HG03565 (cell line): Measurements from ENCODE around the gene SIGLEC15.
"Not testable (repeated sequence)": the region's sequence is repeated elsewhere in the genome, so short reads cannot be mapped to it uniquely, and the experiment has no call there.

Source experiments
- ATAC-seq: cut with Tn5 transposase; IDR thresholded peaks from one replicate; pipeline ENCODE4 v1.9.1; 2021; ENCODE audit warnings: mild to moderate bottlenecking, moderate library complexity; ENCODE audit not compliant: unreplicated experiment

Gene SIGLEC15

GRCh38 chr18:45818765-45819164 is 6.7 kb upstream of the SIGLEC15 start:
- ATAC-seq, result not testable (repeated sequence)

GRCh38 chr18:45820106-45820745 is 5.2 kb upstream of the SIGLEC15 start:
- ATAC-seq, result no peak

GRCh38 chr18:45821026-45821425 is 4.4 kb upstream of the SIGLEC15 start:
- ATAC-seq, result no peak

GRCh38 chr18:45821711-45822110 is 3.8 kb upstream of the SIGLEC15 start:
- ATAC-seq, result no peak

GRCh38 chr18:45826084-45826483 is 609 bp downstream of the SIGLEC15 start:
- ATAC-seq, result no peak

- not testable (repeated sequence) for ATAC-seq
These were observed 1.2 kb downstream of the SIGLEC15 start for GRCh38 chr18:45826716-45827115.

GRCh38 chr18:45828917-45829811 is 3.7 kb downstream of the SIGLEC15 start:
- no peak for ATAC-seq

- no peak for ATAC-seq
These were observed 4.4 kb downstream of the SIGLEC15 start for GRCh38 chr18:45829855-45830254.

- no peak for ATAC-seq
These were observed 5.4 kb downstream of the SIGLEC15 start for GRCh38 chr18:45830917-45831316.

- ATAC-seq, result no peak
These were observed 8.4 kb downstream of the SIGLEC15 start for GRCh38 chr18:45833846-45834245.

GRCh38 chr18:45834306-45834705 is 8.8 kb downstream of the SIGLEC15 start:
- ATAC-seq, result no peak

GRCh38 chr18:45835057-45835636 is 9.7 kb downstream of the SIGLEC15 start:
- no peak for ATAC-seq

GRCh38 chr18:45836242-45837205 is 11.0 kb downstream of the SIGLEC15 start:
- ATAC-seq, result no peak

GRCh38 chr18:45837283-45838070 is 12.0 kb downstream of the SIGLEC15 start:
- peak; percentile 53 for ATAC-seq

GRCh38 chr18:45838302-45839070 is 13.0 kb downstream of the SIGLEC15 start:
- ATAC-seq, result no peak

GRCh38 chr18:45839414-45840395 is 14.2 kb downstream of the SIGLEC15 start:
- peak; percentile 48 for ATAC-seq

GRCh38 chr18:45841060-45841764 is 15.7 kb downstream of the SIGLEC15 start:
- ATAC-seq, result no peak
